HG03342 (cell line): ENCODE data around the gene NOP16.
A peak's percentile ranks its signal among the peaks of the same experiment; 100 is the strongest.

Experiments
- ATAC-seq: cut with Tn5 transposase; IDR thresholded peaks from one replicate; pipeline ENCODE4 v1.9.1; 2021; ENCODE audit warnings: mild to moderate bottlenecking, moderate library complexity; ENCODE audit not compliant: unreplicated experiment

The NOP16 gene

GRCh38 chr5:176361437-176362232 is 26.8 kb downstream of the NOP16 start, which contains the start of gene KIAA1191:
KIAA1191 (minus strand) TSS chr5:176361764; CDS start chr5:176359508, 2,256 bp downstream.
- ATAC-seq, result peak; percentile 84

- no peak for ATAC-seq
These were observed 27.4 kb downstream of the NOP16 start for GRCh38 chr5:176360894-176361436.

- ATAC-seq, result no peak
These were observed 28.7 kb downstream of the NOP16 start for GRCh38 chr5:176359658-176360057.

GRCh38 chr5:176356179-176356566 is 32.2 kb downstream of the NOP16 start:
- no peak for ATAC-seq

- ATAC-seq, result no peak
These were observed 32.8 kb downstream of the NOP16 start for GRCh38 chr5:176355400-176356178.

- no peak for ATAC-seq
These were observed 34.9 kb downstream of the NOP16 start for GRCh38 chr5:176353533-176353932.

- no peak for ATAC-seq
These were observed 36.1 kb downstream of the NOP16 start for GRCh38 chr5:176352116-176352878.

GRCh38 chr5:176350416-176350815 is 38.0 kb downstream of the NOP16 start:
- ATAC-seq, result no peak

GRCh38 chr5:176342766-176343458 is 45.5 kb downstream of the NOP16 start:
- no peak for ATAC-seq

GRCh38 chr5:176342158-176342483 is 46.3 kb downstream of the NOP16 start:
- ATAC-seq, result no peak

- no peak for ATAC-seq
These were observed 46.9 kb downstream of the NOP16 start for GRCh38 chr5:176341325-176342157.

GRCh38 chr5:176339304-176339703 is 49.1 kb downstream of the NOP16 start:
- ATAC-seq, result no peak

GRCh38 chr5:176337913-176338312 is 50.5 kb downstream of the NOP16 start:
- no peak for ATAC-seq

GRCh38 chr5:176334031-176334770 is 54.2 kb downstream of the NOP16 start:
- no peak for ATAC-seq
